ENCODE measurements around the gene NUP43. TPM values are rescaled to one million over a fixed set of nuclear protein-coding genes. Genes with fewer than 3 reads are reported as not detected.

NUP43 gene
- total RNA-seq, 1 donor from 2014 or later = 67.2 TPM

DNA sequence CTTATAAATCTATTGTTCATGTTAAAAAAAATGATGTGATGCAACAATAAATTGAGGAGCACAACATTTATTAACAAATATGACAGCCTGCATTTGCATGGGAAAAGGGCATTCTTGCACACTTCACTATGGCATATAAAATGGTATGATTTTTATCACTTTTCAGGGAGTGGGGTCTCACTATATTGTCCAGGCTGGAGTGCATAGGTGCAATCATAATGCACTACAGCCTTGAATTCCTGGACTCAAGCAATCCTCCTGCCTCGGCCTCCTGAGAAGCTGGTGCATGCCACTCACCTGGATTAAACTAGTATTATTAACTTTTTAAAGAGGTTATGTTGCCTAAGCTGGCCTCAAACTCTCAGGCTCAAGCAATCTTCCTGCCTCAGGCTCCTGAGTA, 11.4 kb downstream of the NUP43 start:
- Mint-ChIP-seq H3K27ac (ENCODE audit: unreplicated experiment) (no peak overlapping the region), H3K27me3 (ENCODE audit: low read depth) (no peaks in the 10 kb centered on the region), H3K4me3 (no peak overlapping the region), H3K36me3 (ENCODE audit: low read depth) (peaks cover 7% of the 10 kb centered on the region), H3K4me1 (no peaks in the 10 kb centered on the region), H3K9me3 (no peaks in the 10 kb centered on the region)
- TF ChIP-seq, protein P1, sequence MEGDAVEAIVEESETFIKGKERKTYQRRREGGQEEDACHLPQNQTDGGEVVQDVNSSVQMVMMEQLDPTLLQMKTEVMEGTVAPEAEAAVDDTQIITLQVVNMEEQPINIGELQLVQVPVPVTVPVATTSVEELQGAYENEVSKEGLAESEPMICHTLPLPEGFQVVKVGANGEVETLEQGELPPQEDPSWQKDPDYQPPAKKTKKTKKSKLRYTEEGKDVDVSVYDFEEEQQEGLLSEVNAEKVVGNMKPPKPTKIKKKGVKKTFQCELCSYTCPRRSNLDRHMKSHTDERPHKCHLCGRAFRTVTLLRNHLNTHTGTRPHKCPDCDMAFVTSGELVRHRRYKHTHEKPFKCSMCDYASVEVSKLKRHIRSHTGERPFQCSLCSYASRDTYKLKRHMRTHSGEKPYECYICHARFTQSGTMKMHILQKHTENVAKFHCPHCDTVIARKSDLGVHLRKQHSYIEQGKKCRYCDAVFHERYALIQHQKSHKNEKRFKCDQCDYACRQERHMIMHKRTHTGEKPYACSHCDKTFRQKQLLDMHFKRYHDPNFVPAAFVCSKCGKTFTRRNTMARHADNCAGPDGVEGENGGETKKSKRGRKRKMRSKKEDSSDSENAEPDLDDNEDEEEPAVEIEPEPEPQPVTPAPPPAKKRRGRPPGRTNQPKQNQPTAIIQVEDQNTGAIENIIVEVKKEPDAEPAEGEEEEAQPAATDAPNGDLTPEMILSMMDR (conservative IDR thresholded peaks at IDR 0.05) = no peak
- no peak for DNase-seq (ENCODE audit: low read depth, low spot score)

GRCh38 chr6:149733089-149733720, 13.1 kb downstream of the NUP43 start:
- Mint-ChIP-seq H3K36me3 (ENCODE audit: low read depth) (peaks cover 4% of the 10 kb centered on the region), H3K4me1 (no peaks in the 10 kb centered on the region), H3K27me3 (ENCODE audit: low read depth) (no peaks in the 10 kb centered on the region), H3K9me3 (no peaks in the 10 kb centered on the region), H3K27ac (ENCODE audit: unreplicated experiment) (no peak overlapping the region), H3K4me3 (no peak overlapping the region)
- TF ChIP-seq, protein P1 (conservative IDR thresholded peaks at IDR 0.05) = no peak
- no peak for DNase-seq (ENCODE audit: low read depth, low spot score)

GRCh38 chr6:149729824-149730223, 16.5 kb downstream of the NUP43 start:
- no peaks in the 10 kb centered on the region for H3K9me3 Mint-ChIP-seq
- TF ChIP-seq, protein P1 (conservative IDR thresholded peaks at IDR 0.05) = no peak
- no peaks in the 10 kb centered on the region for H3K4me1 Mint-ChIP-seq
- H3K36me3 Mint-ChIP-seq (ENCODE audit: low read depth) = no peaks in the 10 kb centered on the region
- H3K27ac Mint-ChIP-seq (ENCODE audit: unreplicated experiment) = no peak overlapping the region
- DNase-seq (ENCODE audit: low read depth, low spot score) = no peak
- H3K27me3 Mint-ChIP-seq (ENCODE audit: low read depth) = no peaks in the 10 kb centered on the region
- H3K4me3 Mint-ChIP-seq = no peak overlapping the region

GRCh38 chr6:149728499-149729234, 17.7 kb downstream of the NUP43 start:
- no peaks in the 10 kb centered on the region for H3K27me3 Mint-ChIP-seq (ENCODE audit: low read depth)
- TF ChIP-seq, protein P1 (conservative IDR thresholded peaks at IDR 0.05) = no peak
- H3K4me3 Mint-ChIP-seq = no peak overlapping the region
- H3K4me1 Mint-ChIP-seq = peaks cover 5% of the 10 kb centered on the region
- H3K36me3 Mint-ChIP-seq (ENCODE audit: low read depth) = peaks cover 3% of the 10 kb centered on the region
- no peak for DNase-seq (ENCODE audit: low read depth, low spot score)
- H3K9me3 Mint-ChIP-seq = no peaks in the 10 kb centered on the region
- H3K27ac Mint-ChIP-seq (ENCODE audit: unreplicated experiment) = no peak overlapping the region

DNA sequence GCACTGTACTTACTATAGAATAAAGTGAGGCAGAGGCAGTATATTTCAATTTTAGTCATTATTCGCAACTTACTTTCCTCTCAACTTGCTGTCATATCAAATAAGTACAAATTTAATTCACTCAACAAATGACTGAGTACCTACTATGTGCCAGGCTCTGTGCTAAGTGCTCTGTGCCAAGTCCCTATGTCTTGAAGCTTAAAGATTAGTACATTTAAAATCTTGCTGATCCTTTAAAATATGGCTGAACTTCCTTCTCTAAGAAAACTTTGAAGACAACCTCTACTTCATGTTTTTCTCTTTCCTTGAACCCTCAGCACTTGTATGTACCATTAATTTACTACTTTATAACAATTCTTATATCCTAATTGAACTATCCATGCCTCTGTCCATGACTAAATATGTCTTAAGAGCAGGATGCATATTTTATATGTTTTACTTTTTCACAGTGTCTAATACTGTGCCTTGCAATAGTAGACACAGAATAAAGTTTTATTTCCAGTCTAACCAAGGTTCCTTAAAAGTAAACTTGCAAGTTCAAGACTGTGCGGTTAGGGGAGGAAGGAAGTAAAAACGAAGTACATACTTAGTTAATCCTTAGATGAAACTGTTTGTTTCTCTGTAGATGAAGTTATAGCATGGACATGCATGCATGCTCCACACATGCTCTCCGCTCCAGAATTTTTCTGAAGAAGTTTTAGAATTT, 18.4 kb downstream of the NUP43 start:
- peaks cover 3% of the 10 kb centered on the region for H3K36me3 Mint-ChIP-seq (ENCODE audit: low read depth)
- DNase-seq (ENCODE audit: low read depth, low spot score) = no peak
- H3K9me3 Mint-ChIP-seq = no peaks in the 10 kb centered on the region
- TF ChIP-seq, protein P1 (conservative IDR thresholded peaks at IDR 0.05) = no peak
- no peak overlapping the region for H3K27ac Mint-ChIP-seq (ENCODE audit: unreplicated experiment)
- no peaks in the 10 kb centered on the region for H3K27me3 Mint-ChIP-seq (ENCODE audit: low read depth)
- peaks cover 5% of the 10 kb centered on the region for H3K4me1 Mint-ChIP-seq
- H3K4me3 Mint-ChIP-seq = no peak overlapping the region
